ENCODE data around the gene SLC16A10. TPM values are rescaled to one million over a fixed set of nuclear protein-coding genes. Genes with fewer than 3 reads are reported as not detected.
"Not testable (repeated sequence)": the region's sequence is repeated elsewhere in the genome, so short reads cannot be mapped to it uniquely, and the experiment has no call there.

Gene SLC16A10
- total and polyA plus RNA-seq, 7 donors = 13.9 to 106 (median 43.1) TPM

DNA sequence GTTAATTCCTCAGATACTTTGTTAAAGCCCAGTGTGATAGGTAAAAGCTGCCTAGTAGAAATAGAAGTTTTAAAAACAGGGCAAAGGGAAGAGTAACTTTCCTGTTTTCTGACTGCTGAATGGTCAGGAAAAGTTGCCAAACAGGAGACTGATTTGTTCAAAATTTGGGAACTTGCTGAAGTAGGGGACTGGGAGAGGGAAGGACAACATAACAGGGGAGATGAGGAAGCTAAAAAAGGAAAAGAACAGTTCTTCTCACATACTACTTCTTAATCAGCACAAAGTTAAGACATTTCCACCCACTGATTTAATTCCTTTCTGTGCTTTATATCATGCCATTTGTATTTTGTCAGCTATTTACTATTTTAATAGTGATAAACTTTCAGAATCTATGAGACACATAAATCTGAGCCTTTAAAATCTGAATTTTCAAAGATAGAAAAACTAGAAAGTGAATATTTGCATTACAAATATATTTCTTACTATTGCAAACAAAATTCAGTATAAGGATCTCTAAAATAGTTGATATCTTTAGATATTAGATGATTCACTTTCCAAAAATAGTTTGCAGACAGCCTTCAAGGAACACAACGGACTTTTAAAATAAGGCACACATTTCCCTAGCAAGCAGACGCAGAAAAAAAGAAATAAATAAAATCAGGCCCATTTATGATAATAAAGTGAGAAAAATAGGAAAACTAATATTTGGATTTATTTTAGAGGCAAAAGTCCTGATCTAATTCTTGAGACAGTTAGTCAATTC is 36.9 kb upstream of the SLC16A10 start:
- no peak for DNase-seq
- Histone ChIP-seq H3K27ac (no peak overlapping the region), H3K4me1 (peaks cover 11% of the 10 kb centered on the region), H3K4me3 (no peak overlapping the region), H3K36me3 (ENCODE audit: insufficient read depth in 1 of 2, low read depth in 1 of 2) (no peaks in the 10 kb centered on the region), H3K27me3 (ENCODE audit: insufficient read depth in 3 of 3, low read length in 2 of 3) (no peaks in the 10 kb centered on the region), H3K9me3 (no peaks in the 10 kb centered on the region)
- 25 to 43% (median 29%) methylated on average over 2 of the region's 2 CpGs for WGBS, 3 donors
- intact Hi-C loops (cut with DNase I) = no loop called here
- TF ChIP-seq, protein P1, sequence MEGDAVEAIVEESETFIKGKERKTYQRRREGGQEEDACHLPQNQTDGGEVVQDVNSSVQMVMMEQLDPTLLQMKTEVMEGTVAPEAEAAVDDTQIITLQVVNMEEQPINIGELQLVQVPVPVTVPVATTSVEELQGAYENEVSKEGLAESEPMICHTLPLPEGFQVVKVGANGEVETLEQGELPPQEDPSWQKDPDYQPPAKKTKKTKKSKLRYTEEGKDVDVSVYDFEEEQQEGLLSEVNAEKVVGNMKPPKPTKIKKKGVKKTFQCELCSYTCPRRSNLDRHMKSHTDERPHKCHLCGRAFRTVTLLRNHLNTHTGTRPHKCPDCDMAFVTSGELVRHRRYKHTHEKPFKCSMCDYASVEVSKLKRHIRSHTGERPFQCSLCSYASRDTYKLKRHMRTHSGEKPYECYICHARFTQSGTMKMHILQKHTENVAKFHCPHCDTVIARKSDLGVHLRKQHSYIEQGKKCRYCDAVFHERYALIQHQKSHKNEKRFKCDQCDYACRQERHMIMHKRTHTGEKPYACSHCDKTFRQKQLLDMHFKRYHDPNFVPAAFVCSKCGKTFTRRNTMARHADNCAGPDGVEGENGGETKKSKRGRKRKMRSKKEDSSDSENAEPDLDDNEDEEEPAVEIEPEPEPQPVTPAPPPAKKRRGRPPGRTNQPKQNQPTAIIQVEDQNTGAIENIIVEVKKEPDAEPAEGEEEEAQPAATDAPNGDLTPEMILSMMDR (IDR thresholded peaks at IDR 0.05) = no peak
- ATAC-seq = peak in 1 of 4 donors; percentile 81

DNA sequence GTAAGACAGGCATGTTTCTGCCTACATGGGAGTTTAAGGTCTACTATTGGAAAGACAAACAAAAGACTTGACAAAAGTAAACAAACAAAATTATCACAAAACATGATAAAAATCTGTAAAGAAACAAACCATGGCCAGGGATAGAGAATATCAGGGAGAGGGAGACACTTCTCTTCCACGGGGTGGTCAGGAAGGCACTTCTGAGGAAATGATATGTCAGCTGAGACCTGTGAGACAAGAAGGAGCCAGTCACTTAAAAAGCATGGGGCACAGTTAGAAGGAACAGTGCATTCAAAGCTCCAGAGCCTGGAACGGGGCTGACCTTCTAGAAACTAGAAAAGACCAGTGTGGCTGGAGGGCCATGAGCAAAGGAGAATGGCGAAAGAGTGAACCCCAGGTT is 35.1 kb upstream of the SLC16A10 start:
- no peaks in the 10 kb centered on the region for H3K36me3 ChIP-seq (ENCODE audit: insufficient read depth in 1 of 2, low read depth in 1 of 2)
- no peak for ATAC-seq
- H3K4me1 ChIP-seq = peaks cover 11% of the 10 kb centered on the region
- TF ChIP-seq, protein P1 (IDR thresholded peaks at IDR 0.05) = no peak
- H3K9me3 ChIP-seq = no peaks in the 10 kb centered on the region
- WGBS, 3 donors = 82 to 92% (median 89%) methylated on average over 3 of the region's 3 CpGs
- intact Hi-C loops (cut with DNase I) = no loop called here
- no peak overlapping the region for H3K27ac ChIP-seq
- no peak for DNase-seq
- no peak overlapping the region for H3K4me3 ChIP-seq
- H3K27me3 ChIP-seq (ENCODE audit: insufficient read depth in 3 of 3, low read length in 2 of 3) = no peaks in the 10 kb centered on the region

DNA sequence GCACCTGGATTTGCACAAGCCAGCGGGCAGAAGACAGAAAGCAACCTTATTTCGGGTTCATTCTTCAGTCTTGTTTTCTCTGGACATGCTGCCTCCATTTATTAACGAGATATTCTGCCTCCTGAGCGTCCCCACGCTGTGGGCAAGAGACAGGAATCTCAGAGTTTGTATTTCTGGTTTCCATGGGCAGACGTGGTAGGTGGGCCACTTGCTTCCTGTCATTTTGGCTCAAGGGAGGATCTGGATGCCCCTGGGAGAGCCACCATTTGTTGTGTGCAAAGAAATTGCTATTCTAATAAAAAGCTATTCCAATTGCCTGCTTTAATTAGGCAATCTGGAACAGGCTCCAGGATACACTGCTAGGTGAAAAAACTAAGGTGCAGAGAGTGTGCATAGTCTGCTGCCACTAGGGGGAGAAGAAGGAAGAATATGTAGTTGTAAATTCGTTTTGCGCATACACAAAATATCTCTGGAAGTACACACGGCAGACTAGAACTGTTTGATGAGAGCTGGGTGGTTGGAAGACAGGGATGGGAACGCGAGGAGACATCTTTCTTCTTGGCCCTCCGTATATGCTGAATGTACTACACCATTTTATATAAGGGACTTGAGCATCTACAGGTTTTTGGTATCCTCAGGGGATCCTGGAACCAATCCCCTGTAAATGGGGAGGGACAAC is 30.1 kb upstream of the SLC16A10 start:
- TF ChIP-seq, protein P1 (IDR thresholded peaks at IDR 0.05) = peak; percentile 65
- H3K27me3 ChIP-seq (ENCODE audit: insufficient read depth in 3 of 3, low read length in 2 of 3) = no peaks in the 10 kb centered on the region
- no peaks in the 10 kb centered on the region for H3K9me3 ChIP-seq
- H3K4me3 ChIP-seq = no peak overlapping the region
- peak; percentile 43 to 95 (median 78) for ATAC-seq
- WGBS, 3 donors = 37 to 60% (median 57%) methylated on average over 12 of the region's 12 CpGs
- H3K27ac ChIP-seq = no peak overlapping the region
- no peaks in the 10 kb centered on the region for H3K36me3 ChIP-seq (ENCODE audit: insufficient read depth in 1 of 2, low read depth in 1 of 2)
- intact Hi-C loops (cut with DNase I) = loop anchor here (2.0 to 5.0 kb wide), 2 partner anchors 154 to 155 kb away; no protein-coding TSS in a partner anchor
- DNase-seq = no peak
- H3K4me1 ChIP-seq = no peaks in the 10 kb centered on the region

DNA sequence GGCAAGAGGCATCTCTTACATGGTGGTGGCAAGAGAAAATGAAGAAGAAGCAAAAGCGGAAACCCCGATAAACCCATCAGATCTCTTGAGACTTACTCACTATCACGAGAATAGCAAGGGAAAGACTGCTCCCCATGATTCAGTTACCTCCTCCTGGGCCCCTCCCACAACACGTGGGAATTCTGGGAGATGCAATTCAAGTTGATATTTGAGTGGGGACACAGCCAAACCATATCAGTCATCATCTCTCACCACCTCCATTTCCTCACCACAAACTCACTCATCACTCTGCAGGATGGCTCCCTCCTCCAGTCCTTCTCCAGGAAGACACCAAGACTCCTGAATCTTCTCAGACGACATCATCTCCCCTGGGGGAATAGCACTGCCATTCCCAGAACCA is 25.8 kb upstream of the SLC16A10 start:
- H3K9me3 ChIP-seq = peaks cover 8% of the 10 kb centered on the region
- H3K4me3 ChIP-seq = no peak overlapping the region
- WGBS, 3 donors = 66 to 81% (median 75%) methylated on average over 5 of the region's 5 CpGs
- TF ChIP-seq, protein P1 (IDR thresholded peaks at IDR 0.05) = no peak
- intact Hi-C loops (cut with DNase I) = no loop called here
- peaks cover 0 to 2% of the 10 kb centered on the region in 2 donors for H3K36me3 ChIP-seq (ENCODE audit: insufficient read depth in 1 of 2, low read depth in 1 of 2)
- ATAC-seq = peak in 2 of 4 donors; percentile 8 to 93
- peak in 1 of 2 donors; percentile 23 for DNase-seq
- no peaks in the 10 kb centered on the region for H3K4me1 ChIP-seq
- no peaks in the 10 kb centered on the region for H3K27me3 ChIP-seq (ENCODE audit: insufficient read depth in 3 of 3, low read length in 2 of 3)
- no peak overlapping the region for H3K27ac ChIP-seq

DNA sequence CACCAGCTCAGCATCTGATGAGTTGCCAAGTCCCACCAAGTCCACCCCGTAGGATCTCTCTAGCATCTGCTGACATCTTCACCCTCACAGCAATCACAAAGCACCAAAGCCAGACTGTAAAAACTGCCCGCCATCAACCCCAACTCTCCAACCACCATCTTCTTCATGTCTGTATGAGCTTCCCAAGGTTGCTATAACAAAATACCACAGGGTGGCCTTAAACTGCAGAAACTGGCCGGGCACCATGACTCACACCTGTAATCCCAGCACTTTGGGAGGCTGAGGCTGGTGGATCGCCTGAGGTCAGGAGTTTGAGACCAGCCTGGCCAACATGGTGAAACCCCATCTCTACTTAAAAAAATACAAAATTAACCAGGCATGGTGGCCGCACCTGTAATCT is 25.3 kb upstream of the SLC16A10 start:
- H3K27me3 ChIP-seq (ENCODE audit: insufficient read depth in 3 of 3, low read length in 2 of 3); H3K27ac ChIP-seq; H3K9me3 ChIP-seq; intact Hi-C loops (cut with DNase I); H3K4me3 ChIP-seq; DNase-seq; H3K36me3 ChIP-seq (ENCODE audit: insufficient read depth in 1 of 2, low read depth in 1 of 2); H3K4me1 ChIP-seq: not testable (repeated sequence)
- WGBS, 3 donors = 79 to 93% (median 88%) methylated on average over 5 of the region's 5 CpGs
- ATAC-seq = peak in 1 of 4 donors; percentile 28

DNA sequence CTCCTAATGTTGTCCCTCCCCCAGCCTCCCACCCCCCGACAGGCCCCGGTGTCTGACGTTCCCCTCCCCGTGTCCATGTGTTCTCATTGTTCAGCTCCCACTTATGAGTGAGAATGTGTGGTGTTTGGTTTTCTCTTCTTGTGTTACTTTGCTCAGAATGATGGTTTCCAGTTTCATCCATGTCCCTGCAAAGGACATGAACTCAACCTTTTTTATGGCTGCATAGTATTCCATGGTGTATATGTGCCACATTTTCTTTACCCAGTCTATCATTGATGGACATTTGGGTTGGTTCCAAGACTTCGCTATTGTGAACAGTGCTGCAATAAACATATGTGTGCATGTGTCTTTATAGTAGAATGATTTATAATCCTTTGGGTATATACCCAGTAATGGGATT is 24.4 kb upstream of the SLC16A10 start:
- 86 to 91% (median 88%) methylated on average over 5 of the region's 5 CpGs for WGBS, 3 donors
- ATAC-seq; H3K4me1 ChIP-seq; DNase-seq; H3K36me3 ChIP-seq (ENCODE audit: insufficient read depth in 1 of 2, low read depth in 1 of 2); H3K4me3 ChIP-seq; intact Hi-C loops (cut with DNase I); H3K9me3 ChIP-seq; H3K27ac ChIP-seq; H3K27me3 ChIP-seq (ENCODE audit: insufficient read depth in 3 of 3, low read length in 2 of 3): not testable (repeated sequence)

Data from psoas muscle (tissue), 8 donors.